Sigmoid colon (tissue), 7 donors: ENCODE data around the gene RBBP5. TPM values are rescaled to one million over a fixed set of nuclear protein-coding genes. Genes with fewer than 3 reads are reported as not detected.
A peak's percentile ranks its signal among the peaks of the same experiment; 100 is the strongest.

Experiments used
- DNase-seq: peaks from one replicate; pipeline ENCODE4 v3.0.0-alpha.2; 2019
- H3K27ac ChIP-seq, 4 donors: fragments of 200-600 bp; sonication (generic); one replicate each; pipeline ENCODE4 v1.5.1; 2016 to 2019; ENCODE audit warnings: mild to moderate bottlenecking in 1 of 4
- H3K27me3 ChIP-seq, 3 donors: fragments of 200-600 bp; sonication (generic); one replicate each; pipeline ENCODE4 v1.5.1; 2019; ENCODE audit warnings: mild to moderate bottlenecking in 1 of 3
- H3K36me3 ChIP-seq, 4 donors: fragments of 200-600 bp; sonication (generic); one replicate each; pipeline ENCODE4 v1.5.1; 2016 to 2019
- H3K4me1 ChIP-seq, 4 donors: fragments of 200-600 bp; sonication (generic); one replicate each; pipeline ENCODE4 v1.5.1; 2017 to 2019
- H3K4me3 ChIP-seq, 4 donors: fragments of 200-600 bp; sonication (generic); one replicate each; pipeline ENCODE4 v1.5.1; 2017 to 2019; ENCODE audit warnings: mild to moderate bottlenecking in 2 of 4, moderate library complexity in 1 of 4
- H3K9me3 ChIP-seq, 4 donors: fragments of 200-600 bp in 3 of 4; sonication (generic) in 3 of 4; one replicate each; pipeline versions ENCODE4 v1.5.1 to v1.6.1; 2013 to 2019
- CTCF ChIP-seq, 4 experiments: fragments of 450-650 bp in 3 of 4; fragments of 200-600 bp in 1 of 4; IDR thresholded peaks; one replicate each; pipeline ENCODE4 v1.5.1; 2016 to 2019; ENCODE audit warnings: antibody characterized with exemption in 4 of 4, mild to moderate bottlenecking in 3 of 4, moderate library complexity in 2 of 4
- EP300 ChIP-seq, 4 donors: sonication (generic); formaldehyde crosslinking; IDR thresholded peaks; one replicate each; pipeline ENCODE4 v1.6.1; 2017; ENCODE audit warnings: antibody characterized with exemption in 4 of 4
- POLR2A ChIP-seq, 2 donors: fragments of 450-650 bp; IDR thresholded peaks; one replicate each; pipeline ENCODE4 v1.6.1; 2016; ENCODE audit warnings: antibody characterized with exemption in 2 of 2, mild to moderate bottlenecking in 2 of 2, moderate library complexity in 2 of 2
- POLR2AphosphoS5 ChIP-seq, 4 donors: sonication (generic); formaldehyde crosslinking; IDR thresholded peaks; one replicate each; pipeline ENCODE4 v1.6.1; 2017; ENCODE audit warnings: antibody characterized with exemption in 4 of 4
- WGBS, 2 donors: extraction: QIAGEN DNeasy Blood & Tissue Kit; methylation state at CpG; one replicate each; pipeline ENCODE4 v1.1.7; 2013; 5-methylcytosine and 5-hydroxymethylcytosine counted together
- intact Hi-C: fragments of 100-400 bp; cut with DNase I; formaldehyde crosslinking; loops from one replicate; pipeline ENCODE4 v1.15.1; 2023
- polyA plus RNA-seq, 3 donors: library from polyadenylated mRNA; stranded (reverse); fragments of 200-250 nt; gene quantifications; one replicate each; pipeline ENCODE4 v1.2.3, GENCODE V29; 2013
- total RNA-seq, 4 donors: library from RNA; depleted of rRNA; stranded (reverse); fragments of >200 nt; gene quantifications; one replicate each; pipeline ENCODE4 v1.1.0, GENCODE V29; 2016
- donor health status: healthy with polysubstance abuse.
- donor health status: Bipolar disorder and iron deficiency.
- donor health status: healthy.

The RBBP5 gene
- total and polyA plus RNA-seq, 7 donors = 6.6 to 36.5 (median 12.2) TPM

DNA sequence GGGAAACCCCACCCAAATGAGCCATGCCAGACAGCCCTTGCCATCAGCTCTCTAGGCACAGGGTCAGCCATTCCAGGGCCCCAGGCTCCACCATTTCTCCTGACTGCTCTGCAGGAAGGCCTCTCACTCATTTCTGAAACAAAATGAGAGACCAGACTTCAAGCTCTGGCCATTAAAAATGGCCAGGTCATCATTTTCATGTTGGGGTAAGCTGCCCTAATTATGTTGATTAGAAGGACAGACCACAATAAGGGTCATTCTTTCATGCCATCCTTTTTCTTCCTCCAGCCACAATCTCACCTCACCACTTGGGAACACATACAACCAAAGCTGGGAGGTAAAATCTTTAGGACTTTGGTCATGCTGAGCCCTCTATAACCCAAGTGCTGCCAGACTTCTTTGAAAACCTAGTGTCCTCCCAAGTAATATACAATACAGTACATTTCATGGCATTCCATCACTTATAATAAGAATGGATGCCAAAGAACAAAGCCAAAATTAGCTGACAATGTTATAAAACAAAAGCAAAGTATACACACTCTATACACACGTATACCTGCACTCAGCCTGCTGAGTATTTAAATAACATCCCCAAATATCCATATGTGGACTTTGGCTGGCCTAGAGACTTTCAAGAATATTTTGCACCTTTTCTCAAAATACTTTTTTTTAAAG is 22.4 kb upstream of the RBBP5 start:
- Histone ChIP-seq H3K27ac (peak overlapping the region in 3 of 4 donors; percentile 10 to 74 (median 42)), H3K4me3 (no peak overlapping the region), H3K4me1 (peaks cover 0 to 36% (median 22%) of the 10 kb centered on the region in 4 donors), H3K9me3 (no peaks in the 10 kb centered on the region), H3K36me3 (peaks cover 0 to 33% (median 9%) of the 10 kb centered on the region in 4 donors), H3K27me3 (no peaks in the 10 kb centered on the region)
- TF ChIP-seq POLR2AphosphoS5 (IDR thresholded peaks at IDR 0.05) = no peak
- no peak for TF ChIP-seq POLR2A (IDR thresholded peaks at IDR 0.05)
- TF ChIP-seq CTCF (IDR thresholded peaks at IDR 0.05) = no peak
- TF ChIP-seq EP300 (IDR thresholded peaks at IDR 0.05) = no peak
- WGBS, 2 donors = 87 to 92% methylated on average over 1 of the region's 1 CpG
- intact Hi-C loops = loop anchor here (5.0 to 10.0 kb wide), 2 partner anchors 113 to 159 kb away; no protein-coding TSS in a partner anchor
- no peak for DNase-seq

DNA sequence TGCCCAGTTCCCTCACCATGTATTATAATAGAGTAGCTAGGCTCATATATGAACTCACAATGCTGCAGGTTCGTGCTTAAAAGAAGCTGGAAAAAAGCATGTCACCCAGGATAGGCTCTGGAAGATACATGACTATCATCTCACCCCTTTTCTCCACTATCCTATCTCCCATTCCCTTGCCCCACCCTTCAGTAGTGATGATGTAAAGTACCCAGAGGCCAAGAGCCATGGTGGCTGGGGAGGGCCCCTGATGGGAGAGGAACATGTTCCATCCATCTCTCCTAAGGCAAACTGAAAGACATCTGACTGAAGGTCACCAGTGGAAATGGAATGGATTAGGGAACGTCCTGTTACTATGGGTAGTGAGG is 20.3 kb upstream of the RBBP5 start:
- Histone ChIP-seq H3K27me3 (no peaks in the 10 kb centered on the region), H3K4me1 (peaks cover 0 to 35% (median 22%) of the 10 kb centered on the region in 4 donors), H3K4me3 (peak overlapping the region in 1 of 4 donors; percentile 11), H3K9me3 (no peaks in the 10 kb centered on the region), H3K27ac (peak overlapping the region in 1 of 4 donors; percentile 3), H3K36me3 (peaks cover 0 to 12% (median 1%) of the 10 kb centered on the region in 4 donors)
- DNase-seq = no peak
- TF ChIP-seq POLR2AphosphoS5 (IDR thresholded peaks at IDR 0.05) (no peak), EP300 (IDR thresholded peaks at IDR 0.05) (no peak), POLR2A (IDR thresholded peaks at IDR 0.05) (no peak), CTCF (IDR thresholded peaks at IDR 0.05) (no peak)
- 26 to 51% methylated on average over 2 of the region's 2 CpGs for WGBS, 2 donors
- intact Hi-C loops = loop anchor here (5.0 to 10.0 kb wide), 2 partner anchors 115 to 157 kb away; no protein-coding TSS in a partner anchor

GRCh38 chr1:205141236-205142101 is 19.7 kb upstream of the RBBP5 start:
- TF ChIP-seq POLR2A (IDR thresholded peaks at IDR 0.05) (no peak), EP300 (IDR thresholded peaks at IDR 0.05) (no peak), CTCF (IDR thresholded peaks at IDR 0.05) (peak; percentile 34 to 83 (median 77)), POLR2AphosphoS5 (IDR thresholded peaks at IDR 0.05) (no peak)
- Histone ChIP-seq H3K36me3 (peaks cover 0 to 6% (median 0%) of the 10 kb centered on the region in 4 donors), H3K9me3 (no peaks in the 10 kb centered on the region), H3K27ac (peak overlapping the region in 1 of 4 donors; percentile 3), H3K4me1 (peaks cover 0 to 33% (median 22%) of the 10 kb centered on the region in 4 donors), H3K4me3 (peak overlapping the region in 1 of 4 donors; percentile 11), H3K27me3 (no peaks in the 10 kb centered on the region)
- intact Hi-C loops = loop anchor here (5.0 to 10.0 kb wide), 2 partner anchors 116 to 157 kb away; no protein-coding TSS in a partner anchor
- WGBS, 2 donors = 18 to 24% methylated on average over 12 of the region's 12 CpGs
- DNase-seq = peak; percentile 82

DNA sequence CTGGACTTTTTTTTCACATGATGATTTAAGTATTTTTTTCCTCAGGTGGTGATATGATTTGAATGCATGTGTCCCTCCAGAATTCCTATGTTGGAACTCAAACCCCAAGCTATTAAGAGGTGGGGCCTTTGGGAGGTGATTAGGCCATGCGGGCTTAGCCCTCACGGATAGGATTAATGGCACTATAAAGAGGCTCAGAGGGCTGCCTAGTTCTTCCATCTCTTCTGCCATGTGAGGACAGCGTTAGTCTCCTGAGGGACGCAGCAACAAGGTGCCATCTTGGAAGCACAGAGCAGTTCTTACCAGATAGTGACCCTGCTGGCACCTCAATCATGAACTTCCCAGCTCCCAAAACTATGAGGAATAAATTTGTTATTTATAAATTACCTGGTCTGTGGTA is 18.3 kb upstream of the RBBP5 start:
- no peaks in the 10 kb centered on the region for H3K36me3 ChIP-seq
- no peaks in the 10 kb centered on the region for H3K9me3 ChIP-seq
- WGBS, 2 donors = 81 to 89% methylated on average over 4 of the region's 4 CpGs
- TF ChIP-seq POLR2A (IDR thresholded peaks at IDR 0.05) (no peak), POLR2AphosphoS5 (IDR thresholded peaks at IDR 0.05) (no peak), EP300 (IDR thresholded peaks at IDR 0.05) (no peak), CTCF (IDR thresholded peaks at IDR 0.05) (no peak)
- intact Hi-C loops = loop anchor here (5.0 to 10.0 kb wide), 2 partner anchors 117 to 155 kb away; no protein-coding TSS in a partner anchor
- H3K4me1 ChIP-seq = peaks cover 0 to 28% (median 20%) of the 10 kb centered on the region in 4 donors
- DNase-seq = no peak
- H3K27ac ChIP-seq = no peak overlapping the region
- no peaks in the 10 kb centered on the region for H3K27me3 ChIP-seq
- H3K4me3 ChIP-seq = no peak overlapping the region
